ENCODE results near the gene CD2. TPM values are rescaled to one million over a fixed set of nuclear protein-coding genes. Genes with fewer than 3 reads are reported as not detected.

The CD2 gene
- total RNA-seq, 1 experiment from 2014 or later: not detected

DNA sequence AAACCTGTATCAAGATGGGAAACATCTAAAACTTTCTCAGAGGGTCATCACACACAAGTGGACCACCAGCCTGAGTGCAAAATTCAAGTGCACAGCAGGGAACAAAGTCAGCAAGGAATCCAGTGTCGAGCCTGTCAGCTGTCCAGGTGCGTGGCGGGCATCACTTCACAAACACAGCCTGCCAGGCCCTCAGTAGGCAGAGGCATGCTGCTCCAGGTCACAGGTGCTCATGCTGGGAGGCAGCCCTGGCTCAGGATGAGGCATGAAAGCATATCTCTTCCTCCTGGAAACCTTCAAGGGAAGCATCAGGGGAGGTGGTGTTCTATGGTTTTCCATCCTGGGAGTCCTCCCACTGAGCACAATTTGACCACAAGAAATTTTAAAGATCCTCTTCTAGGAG lies 6.3 kb downstream of the CD2 start:
- no peak for DNase-seq (ENCODE audit: low read depth)

GRCh38 chr1:116760996-116761665 lies 6.9 kb downstream of the CD2 start:
- no peak for DNase-seq (ENCODE audit: low read depth)

DNA sequence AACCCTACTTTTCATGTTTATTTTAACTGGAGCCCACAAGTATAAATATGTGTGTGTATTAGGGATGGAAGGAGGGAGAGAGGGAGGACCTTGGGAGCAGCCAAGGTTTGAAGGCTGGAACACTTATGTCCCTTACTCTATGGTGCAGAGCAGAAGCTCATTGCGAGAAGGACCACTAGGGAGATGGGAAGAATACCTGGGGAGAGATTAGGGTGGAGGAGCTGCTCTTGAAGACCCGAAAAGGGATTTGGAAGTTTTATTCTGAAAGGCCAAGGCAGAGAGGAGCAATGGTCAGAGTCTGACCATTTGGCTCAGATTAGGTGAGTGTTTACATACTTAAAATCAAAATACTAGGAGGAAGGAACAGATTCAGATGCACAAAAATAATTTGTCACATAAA lies 8.1 kb downstream of the CD2 start:
- DNase-seq (ENCODE audit: low read depth): no peak

GRCh38 chr1:116762781-116763115 lies 8.5 kb downstream of the CD2 start:
- DNase-seq (ENCODE audit: low read depth): no peak

DNA sequence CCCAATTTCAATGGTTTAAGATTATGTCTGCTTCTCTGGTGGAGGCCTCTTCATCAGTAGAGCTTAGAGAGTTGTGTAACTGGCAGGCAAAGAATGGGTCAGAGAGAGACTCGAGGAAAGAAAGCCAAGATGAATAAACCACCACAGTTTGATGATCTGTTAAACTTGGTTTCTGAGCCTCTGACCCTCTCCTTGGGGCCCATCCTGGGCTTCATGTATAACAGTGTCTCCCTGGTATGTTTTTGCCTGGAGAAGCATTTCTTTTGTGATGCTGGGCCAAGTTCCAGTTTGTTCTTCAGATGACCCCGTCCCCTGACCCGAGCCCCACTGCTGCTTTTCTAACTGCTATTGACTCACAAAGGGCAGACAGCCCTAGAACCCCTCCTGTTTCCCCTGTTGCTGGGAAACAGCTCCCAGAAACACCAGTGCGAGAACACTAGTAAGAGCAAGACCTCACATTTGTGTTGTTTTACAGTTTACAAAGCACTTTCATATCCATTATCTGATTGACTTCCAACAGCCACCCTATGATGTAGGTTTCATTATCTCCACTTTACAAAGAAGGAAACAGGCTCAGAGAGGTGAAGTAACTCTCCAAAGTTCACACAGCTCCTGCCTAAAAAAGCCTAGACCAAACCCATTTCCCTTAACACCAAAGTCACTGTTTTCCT lies 9.0 kb downstream of the CD2 start:
- DNase-seq (ENCODE audit: low read depth): no peak

GRCh38 chr1:116763787-116764465 lies 9.7 kb downstream of the CD2 start:
- DNase-seq (ENCODE audit: low read depth): peak; percentile 20

DNA sequence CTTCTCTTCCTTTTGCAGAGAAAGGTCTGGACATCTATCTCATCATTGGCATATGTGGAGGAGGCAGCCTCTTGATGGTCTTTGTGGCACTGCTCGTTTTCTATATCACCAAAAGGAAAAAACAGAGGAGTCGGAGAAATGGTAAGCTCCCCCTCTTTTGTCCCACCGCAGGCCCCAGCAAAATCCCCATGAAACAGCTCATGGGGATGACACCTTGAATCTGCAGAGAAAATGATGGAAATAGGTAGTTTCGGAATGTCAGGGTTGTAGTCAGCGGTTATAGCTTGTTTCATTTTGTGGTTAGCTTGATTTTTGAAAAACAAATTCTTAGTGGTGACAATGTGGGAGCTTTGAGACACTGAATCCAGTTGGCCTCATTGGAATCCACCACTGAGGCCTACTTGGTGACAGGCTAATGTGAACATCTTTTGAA lies 10.3 kb downstream of the CD2 start:
- no peak for DNase-seq (ENCODE audit: low read depth)

DNA sequence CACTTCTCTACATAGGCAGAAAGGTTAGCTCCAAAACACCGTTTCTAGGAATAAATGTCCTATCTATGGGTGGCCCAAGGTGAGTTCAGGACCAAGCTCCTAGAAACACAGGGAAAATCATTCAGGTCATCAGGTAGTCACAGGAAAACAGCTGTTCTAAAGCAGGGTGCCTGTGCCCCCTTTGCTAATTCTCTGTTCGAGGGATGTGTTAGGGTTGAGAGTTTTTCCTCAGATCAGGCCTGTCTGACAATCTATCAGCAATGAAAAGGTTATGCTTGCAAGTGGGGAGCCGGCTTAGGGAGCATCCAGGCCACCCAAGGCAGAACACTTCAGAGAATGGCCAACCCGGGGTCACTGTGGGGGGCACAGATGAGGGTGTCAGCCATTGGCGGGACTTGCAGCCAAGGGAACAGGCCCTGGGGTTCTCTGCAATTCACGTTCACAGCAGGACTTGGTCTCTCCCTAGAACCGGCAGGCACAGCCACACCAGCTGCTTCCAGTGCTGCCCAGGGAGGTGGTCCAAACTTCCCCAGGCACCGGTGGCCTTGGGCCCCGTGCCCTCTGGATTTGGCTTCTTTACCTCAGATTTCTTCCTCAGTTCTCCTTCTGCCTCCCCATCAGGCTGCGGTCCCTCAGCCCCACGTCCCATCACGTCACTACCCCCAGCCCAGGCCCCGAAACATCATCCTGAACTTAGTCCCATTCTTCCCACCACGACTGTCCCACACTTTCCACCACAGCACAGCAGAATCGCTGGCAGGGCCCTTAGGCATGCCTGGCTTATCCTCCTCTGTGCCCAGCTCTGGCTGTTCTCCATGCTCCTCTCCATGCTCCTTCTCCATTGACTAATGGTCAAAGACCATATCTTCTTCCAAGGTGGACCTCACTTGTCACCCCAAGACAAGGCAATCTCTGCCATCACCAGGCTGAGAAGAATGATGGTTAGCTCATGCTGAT lies 11.0 kb downstream of the CD2 start:
- DNase-seq (ENCODE audit: low read depth): no peak

DNA sequence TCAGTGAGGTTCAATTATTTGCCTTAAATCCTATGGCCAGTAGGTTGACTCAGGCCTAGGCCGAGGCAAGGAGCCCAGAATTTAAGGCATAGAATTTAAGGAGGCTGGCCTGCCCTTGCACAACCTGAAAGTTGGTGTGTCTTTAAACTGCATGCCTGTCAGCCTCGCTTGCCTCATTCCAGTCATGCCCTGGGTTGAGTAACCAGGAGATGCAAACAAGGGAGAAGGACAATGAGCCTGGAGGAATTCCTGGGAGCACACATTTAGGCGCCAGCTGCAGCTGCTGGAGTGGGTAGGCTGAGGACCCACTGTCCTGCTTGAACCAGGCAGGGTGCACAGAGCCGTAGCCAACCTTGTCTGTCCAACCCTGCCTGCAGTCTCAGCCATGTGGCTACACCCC lies 11.7 kb downstream of the CD2 start:
- DNase-seq (ENCODE audit: low read depth): peak; percentile 15

- peak; percentile 69 for DNase-seq (ENCODE audit: low read depth)
Measured at GRCh38 chr1:116766616-116767469, 12.6 kb downstream of the CD2 start.

- DNase-seq (ENCODE audit: low read depth): no peak
Measured at GRCh38 chr1:116767782-116768382, 13.7 kb downstream of the CD2 start.

- no peak for DNase-seq (ENCODE audit: low read depth)
Measured at GRCh38 chr1:116768416-116769103, 14.3 kb downstream of the CD2 start.

GRCh38 chr1:116769104-116769452 lies 14.8 kb downstream of the CD2 start:
- DNase-seq (ENCODE audit: low read depth): no peak

GRCh38 chr1:116769561-116769977 lies 15.3 kb downstream of the CD2 start:
- DNase-seq (ENCODE audit: low read depth): peak; percentile 66

DNA sequence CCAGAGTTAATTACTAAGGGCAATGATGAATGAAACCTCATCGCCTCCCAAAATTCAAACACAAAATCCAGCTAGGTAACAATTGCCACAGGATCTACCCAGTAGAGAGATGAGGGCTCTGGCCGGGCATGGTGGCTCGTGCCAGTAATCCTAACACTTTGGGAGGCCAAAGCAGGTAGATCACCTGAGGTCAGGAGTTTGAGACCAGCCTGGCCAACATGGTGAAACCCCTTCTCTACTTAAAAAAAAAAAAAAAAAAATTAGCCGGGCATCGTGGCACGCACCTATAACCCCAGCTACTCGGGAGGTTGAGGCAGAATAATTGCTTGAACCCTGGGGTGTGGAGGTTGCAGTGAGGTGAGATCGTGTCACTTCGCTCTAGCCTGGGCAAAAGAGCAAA lies 15.8 kb downstream of the CD2 start:
- DNase-seq (ENCODE audit: low read depth): no peak

- no peak for DNase-seq (ENCODE audit: low read depth)
Measured at GRCh38 chr1:116770625-116771024, 16.4 kb downstream of the CD2 start.

DNA sequence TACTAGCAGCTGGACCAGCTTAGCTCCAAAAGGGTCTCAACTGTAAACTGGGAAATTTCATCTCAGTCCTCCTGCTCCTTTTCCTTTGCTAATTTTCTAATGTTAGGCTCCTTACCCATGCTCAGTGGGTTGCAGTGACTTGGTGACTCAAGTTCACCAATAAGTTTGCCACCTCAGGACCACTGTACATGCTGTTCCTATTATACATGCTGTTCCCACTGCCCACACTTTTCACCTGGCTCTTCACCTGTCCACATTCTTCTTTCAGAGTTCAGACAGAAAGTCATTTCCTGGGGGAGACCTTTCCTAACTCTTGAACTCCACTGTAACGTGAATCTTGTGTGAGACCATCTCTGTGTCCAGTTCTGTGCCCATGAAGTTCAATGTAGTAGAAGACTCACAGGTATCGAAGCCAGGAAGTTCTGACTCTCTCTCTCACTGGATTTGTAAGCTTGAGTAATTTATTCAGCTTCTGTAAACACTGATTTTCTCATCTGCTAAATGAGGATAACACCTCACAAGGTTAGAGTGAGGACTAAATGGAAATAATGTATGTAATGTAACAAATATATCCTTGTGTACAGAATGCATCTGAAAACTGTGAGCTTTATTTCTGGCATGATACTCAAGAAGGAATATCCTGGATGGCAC lies 17.9 kb downstream of the CD2 start:
- no peak for DNase-seq (ENCODE audit: low read depth)

GRCh38 chr1:116772648-116773045 lies 18.4 kb downstream of the CD2 start:
- DNase-seq (ENCODE audit: low read depth): peak; percentile 24

DNA sequence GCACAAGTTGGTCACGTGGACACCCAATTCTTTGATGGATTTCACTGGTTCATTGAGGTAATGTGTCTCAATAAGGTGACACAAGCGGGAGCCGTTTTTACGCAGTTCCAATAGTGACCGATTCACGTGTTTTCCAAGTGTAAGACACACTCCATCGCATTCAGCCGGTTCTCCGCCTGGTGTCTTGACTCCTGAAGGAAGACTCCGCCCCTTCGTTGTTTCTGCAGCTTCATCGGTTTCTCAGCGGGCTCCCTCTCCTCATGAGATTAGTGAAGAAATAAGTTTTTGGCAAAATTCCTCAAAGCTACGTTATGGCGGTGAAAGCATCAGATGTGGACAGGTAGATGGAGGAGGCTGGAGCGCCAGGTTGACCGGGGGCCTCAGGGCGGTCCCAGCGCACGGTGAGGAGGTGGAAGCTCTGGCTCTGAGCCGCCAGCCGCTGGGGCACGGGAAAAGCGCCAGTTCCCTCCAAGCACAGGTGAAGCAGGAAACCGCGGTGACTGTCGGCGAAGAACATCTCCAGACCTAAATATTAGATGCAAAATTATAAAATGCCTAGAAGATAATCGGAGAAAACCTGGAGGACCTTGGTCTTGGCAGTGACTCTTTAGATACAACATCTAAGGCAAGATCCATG lies 21.0 kb downstream of the CD2 start:
- no peak for DNase-seq (ENCODE audit: low read depth)

Data from RPMI7951 (cell line).